Gastrocnemius medialis (tissue), 4 donors: ENCODE data around the gene SLC66A2.

Experiments used
- POLR2A ChIP-seq, 2 donors: fragments of 450-650 bp; IDR thresholded peaks; one replicate each; pipeline ENCODE4 v1.6.1; 2017; ENCODE audit warnings: antibody characterized with exemption in 2 of 2, mild to moderate bottlenecking in 2 of 2, moderate library complexity in 2 of 2
- TF ChIP-seq, protein P1 (sequence below), 5 experiments: fragments of 450-650 bp in 3 of 5; fragments of 200-600 bp in 2 of 5; sonication (generic) in 2 of 5; IDR thresholded peaks in 4 of 5; conservative IDR thresholded peaks in 1 of 5; 1 replicate in 4 of 5; 2 replicates in 1 of 5; pipeline ENCODE4 v1.5.1; 2016 to 2019; ENCODE audit warnings: antibody characterized with exemption in 5 of 5, mild to moderate bottlenecking in 3 of 5, moderate library complexity in 3 of 5

DNA sequence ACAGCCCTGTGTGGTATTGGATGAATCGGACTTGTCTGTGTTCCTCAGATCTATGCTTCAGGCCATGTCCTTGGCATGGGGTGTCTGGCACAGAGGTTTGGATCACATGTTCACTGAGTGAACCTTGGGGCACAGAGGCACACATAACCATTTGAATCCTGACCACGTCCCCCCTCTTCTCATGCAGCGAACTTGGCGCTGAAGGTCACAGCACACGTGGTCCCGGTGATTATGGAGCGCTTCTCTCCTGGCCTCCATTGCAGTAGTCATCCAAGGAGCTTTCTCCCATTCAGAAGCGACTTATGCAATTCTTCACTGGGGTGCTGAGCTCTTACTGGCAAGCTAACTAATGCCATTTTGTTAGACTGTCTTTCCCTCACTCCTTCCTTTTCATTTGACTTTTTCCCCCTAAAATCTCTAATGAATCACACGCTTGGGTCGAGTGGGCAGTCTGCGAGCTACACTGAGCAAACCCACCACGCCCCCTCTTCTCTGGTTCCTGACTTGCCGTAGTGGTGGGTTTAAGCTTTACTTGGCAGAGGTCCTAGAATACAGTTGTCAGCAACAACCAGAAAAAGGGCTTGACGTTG is 94.3 kb downstream of the SLC66A2 start:
- TF ChIP-seq, protein P1, sequence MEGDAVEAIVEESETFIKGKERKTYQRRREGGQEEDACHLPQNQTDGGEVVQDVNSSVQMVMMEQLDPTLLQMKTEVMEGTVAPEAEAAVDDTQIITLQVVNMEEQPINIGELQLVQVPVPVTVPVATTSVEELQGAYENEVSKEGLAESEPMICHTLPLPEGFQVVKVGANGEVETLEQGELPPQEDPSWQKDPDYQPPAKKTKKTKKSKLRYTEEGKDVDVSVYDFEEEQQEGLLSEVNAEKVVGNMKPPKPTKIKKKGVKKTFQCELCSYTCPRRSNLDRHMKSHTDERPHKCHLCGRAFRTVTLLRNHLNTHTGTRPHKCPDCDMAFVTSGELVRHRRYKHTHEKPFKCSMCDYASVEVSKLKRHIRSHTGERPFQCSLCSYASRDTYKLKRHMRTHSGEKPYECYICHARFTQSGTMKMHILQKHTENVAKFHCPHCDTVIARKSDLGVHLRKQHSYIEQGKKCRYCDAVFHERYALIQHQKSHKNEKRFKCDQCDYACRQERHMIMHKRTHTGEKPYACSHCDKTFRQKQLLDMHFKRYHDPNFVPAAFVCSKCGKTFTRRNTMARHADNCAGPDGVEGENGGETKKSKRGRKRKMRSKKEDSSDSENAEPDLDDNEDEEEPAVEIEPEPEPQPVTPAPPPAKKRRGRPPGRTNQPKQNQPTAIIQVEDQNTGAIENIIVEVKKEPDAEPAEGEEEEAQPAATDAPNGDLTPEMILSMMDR (IDR thresholded peaks at IDR 0.05 in 4 of 5, conservative IDR thresholded peaks at IDR 0.05 in 1 of 5): no peak
- no peak for TF ChIP-seq POLR2A (IDR thresholded peaks at IDR 0.05)
